Purkinje cell (primary cell): ENCODE data around the gene CHEK1. TPM values are rescaled to one million over a fixed set of nuclear protein-coding genes. Genes with fewer than 3 reads are reported as not detected.

Experiments used
- polyA plus RNA-seq: library from polyadenylated mRNA; unstranded; fragments of >200 nt; fragmentation: Nextera tagmentation; gene quantifications from 2 replicates; pipeline ENCODE4 v1.2.1, GENCODE V29; 2014

The CHEK1 gene
- polyA plus RNA-seq: 1.5 TPM in 1 of 2 replicates, not detected in the other

GRCh38 chr11:125624756-125625213, at the start of gene CHEK1:
Gene CHEK1 (plus strand): TSS chr11:125625163. CDS start chr11:125626769, 1,606 bp downstream.

DNA sequence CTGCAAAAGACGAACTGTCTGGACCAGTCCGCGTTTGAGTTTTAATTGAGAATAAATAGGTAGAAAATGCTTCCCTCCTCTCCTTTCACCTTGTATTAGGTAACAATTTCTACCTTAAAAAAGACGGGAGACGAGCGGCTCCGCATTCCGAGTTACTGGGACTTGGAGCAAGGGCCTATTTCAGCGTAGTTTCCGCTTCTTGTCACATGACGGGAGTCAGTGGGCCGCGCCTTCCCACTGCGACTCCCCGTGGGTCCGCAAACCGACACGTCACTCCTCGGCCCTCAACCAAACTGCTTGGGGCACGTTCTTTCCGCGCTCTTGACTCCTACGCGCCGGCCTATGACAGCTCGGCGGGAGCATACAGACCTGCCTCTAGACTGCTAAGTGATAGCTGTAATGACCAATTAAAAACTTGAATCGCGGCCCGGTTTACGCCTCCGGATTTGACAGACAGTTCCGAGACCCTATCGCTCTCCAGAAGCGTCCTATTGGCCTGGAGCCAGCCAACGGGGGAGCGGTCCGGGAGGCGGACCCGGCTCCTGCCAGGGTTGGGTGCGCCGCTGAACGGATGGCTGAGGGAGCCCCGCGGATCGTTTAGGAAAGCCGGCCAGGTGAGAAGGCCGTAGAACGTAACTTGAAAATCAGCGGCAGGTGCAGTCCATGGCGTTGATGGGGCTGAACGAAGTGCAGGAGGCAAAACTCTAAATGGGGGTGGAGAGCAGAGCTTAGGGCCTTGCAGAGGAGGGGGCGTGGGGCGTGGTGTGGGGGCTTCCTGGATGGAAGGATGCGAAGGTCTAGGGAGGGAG, 32.5 kb upstream of the CHEK1 start, which contains the start of gene STT3A:
Gene STT3A, plus strand, starts transcription at position 548 of the 809 bp plus-strand sequence. CDS start 3,064 bp downstream, outside the sequence.

GRCh38 chr11:125680747-125681146, 55.8 kb downstream of the CHEK1 start, which contains the start of gene ACRV1:
Gene ACRV1 (minus strand): TSS chr11:125680847. CDS start chr11:125680780, 67 bp downstream.

Other genes starting within 250 kb of the CHEK1 start
- 148 and 164 TPM in 2 replicates for gene FEZ1, start 128.9 kb upstream of the CHEK1 start, polyA plus RNA-seq
- gene EI24, start 55.7 kb upstream of the CHEK1 start, polyA plus RNA-seq: 25.6 and 40.4 TPM in 2 replicates
- gene STT3A, start 32.3 kb upstream of the CHEK1 start, polyA plus RNA-seq: 38.0 and 48.2 TPM in 2 replicates
- 0.56 and 2.2 TPM in 2 replicates for gene ACRV1, start 55.7 kb downstream of the CHEK1 start, polyA plus RNA-seq
- not detected in 2 replicates for gene PATE1, start 121.1 kb downstream of the CHEK1 start, polyA plus RNA-seq
- gene PATE2, start 153.7 kb downstream of the CHEK1 start, polyA plus RNA-seq: not detected in 2 replicates
- not detected in 2 replicates for gene PATE3, start 163.0 kb downstream of the CHEK1 start, polyA plus RNA-seq
- gene PATE4, start 208.2 kb downstream of the CHEK1 start, polyA plus RNA-seq: not detected in 2 replicates